IPS-15b (cell line): ENCODE data around the gene TMEM208.

Source experiments
- H3K27me3 ChIP-seq: one replicate; pipeline ENCODE4 v1.6.1; 2013; ENCODE audit warnings: low read length; ENCODE audit not compliant: control insufficient read depth, insufficient read depth
- H3K36me3 ChIP-seq: one replicate; pipeline ENCODE4 v1.6.1; 2013; ENCODE audit warnings: low read length; ENCODE audit not compliant: control insufficient read depth, insufficient read depth
- H3K4me1 ChIP-seq: one replicate; pipeline ENCODE4 v1.6.1; 2013; ENCODE audit warnings: mild to moderate bottlenecking, low read length; ENCODE audit not compliant: control insufficient read depth, insufficient read depth
- H3K4me3 ChIP-seq: one replicate; pipeline ENCODE4 v1.5.1; 2013; ENCODE audit warnings: low read depth, low read length
- H3K9ac ChIP-seq: one replicate; pipeline ENCODE4 v1.6.1; 2013; ENCODE audit warnings: low read depth, mild to moderate bottlenecking, low read length
- H3K9me3 ChIP-seq: one replicate; pipeline ENCODE4 v1.6.1; 2013; ENCODE audit warnings: mild to moderate bottlenecking, low read length; ENCODE audit not compliant: control insufficient read depth, insufficient read depth

The TMEM208 gene

GRCh38 chr16:67193536-67193935 is 33.4 kb upstream of the TMEM208 start:
- Histone ChIP-seq H3K4me1 (peaks cover 3% of the 10 kb centered on the region), H3K9ac (no peak overlapping the region), H3K4me3 (peak overlapping the region; percentile 97), H3K36me3 (peaks cover 53% of the 10 kb centered on the region), H3K27me3 (no peaks in the 10 kb centered on the region), H3K9me3 (no peaks in the 10 kb centered on the region)

DNA sequence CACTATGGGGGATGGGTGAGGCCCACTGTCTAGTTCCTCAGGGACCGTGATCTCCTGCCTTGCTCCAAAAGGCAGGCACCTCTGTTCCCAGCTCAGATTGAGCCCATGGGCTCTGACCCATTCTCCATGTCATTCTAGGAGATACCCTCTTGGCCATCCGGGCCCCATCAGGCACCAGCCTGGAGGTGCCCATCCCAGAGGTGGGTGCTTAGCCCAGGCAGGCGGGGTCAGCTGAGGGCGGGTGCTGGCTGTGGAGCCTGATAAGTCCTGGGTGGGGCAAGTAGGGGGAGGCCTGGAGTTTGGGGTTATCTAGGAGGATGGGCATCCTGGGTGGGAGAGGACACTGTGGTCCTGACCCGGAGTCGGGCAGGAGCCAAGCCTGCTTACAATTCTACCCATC is 32.7 kb upstream of the TMEM208 start:
- no peak overlapping the region for H3K4me3 ChIP-seq
- no peaks in the 10 kb centered on the region for H3K9me3 ChIP-seq
- H3K4me1 ChIP-seq: peaks cover 5% of the 10 kb centered on the region
- peaks cover 53% of the 10 kb centered on the region for H3K36me3 ChIP-seq
- H3K9ac ChIP-seq: no peak overlapping the region
- no peaks in the 10 kb centered on the region for H3K27me3 ChIP-seq

DNA sequence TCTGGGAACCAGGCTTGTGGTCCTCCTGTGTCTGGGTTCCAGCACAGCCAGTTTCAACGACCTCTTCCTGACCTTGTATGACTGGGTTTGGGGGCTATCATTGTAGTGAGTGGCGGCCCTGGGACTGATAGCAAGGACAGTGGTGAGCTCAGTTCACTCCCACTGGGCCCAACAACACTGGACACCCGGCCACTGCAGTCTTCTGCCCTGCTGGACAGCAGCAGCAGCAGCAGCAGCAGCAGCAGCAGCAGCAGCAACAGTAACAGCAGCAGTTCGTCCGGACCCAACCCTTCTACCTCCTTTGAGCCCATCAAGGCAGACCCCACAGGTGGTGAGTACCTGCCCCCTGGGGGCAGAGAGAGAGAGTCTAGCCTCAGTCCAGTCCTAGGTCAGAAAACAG is 31.3 kb upstream of the TMEM208 start:
- no peaks in the 10 kb centered on the region for H3K27me3 ChIP-seq
- H3K4me1 ChIP-seq: peaks cover 7% of the 10 kb centered on the region
- H3K36me3 ChIP-seq: peaks cover 53% of the 10 kb centered on the region
- H3K9ac ChIP-seq: no peak overlapping the region
- no peaks in the 10 kb centered on the region for H3K9me3 ChIP-seq
- no peak overlapping the region for H3K4me3 ChIP-seq

DNA sequence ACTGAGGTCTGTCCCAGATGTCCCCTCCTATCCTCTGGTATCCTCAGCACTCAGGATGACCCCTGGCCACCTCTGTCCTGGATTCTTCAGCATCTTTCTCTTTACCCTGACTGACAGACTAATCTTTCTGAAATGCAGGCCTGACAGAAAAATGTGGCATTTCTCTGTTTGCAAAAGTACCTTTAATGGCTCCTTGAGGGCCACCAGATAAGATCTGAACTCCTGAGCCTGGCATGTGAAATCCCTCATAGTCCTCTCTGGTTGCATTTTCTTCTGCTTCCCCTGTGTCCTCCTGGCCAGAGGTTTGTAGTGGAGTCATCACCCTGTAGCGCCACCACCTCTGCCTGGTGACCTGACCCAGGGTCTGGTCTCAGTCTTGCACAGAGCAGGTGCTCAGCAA is 30.0 kb upstream of the TMEM208 start:
- peaks cover 53% of the 10 kb centered on the region for H3K36me3 ChIP-seq
- H3K4me1 ChIP-seq: peaks cover 7% of the 10 kb centered on the region
- no peak overlapping the region for H3K4me3 ChIP-seq
- no peaks in the 10 kb centered on the region for H3K9me3 ChIP-seq
- no peaks in the 10 kb centered on the region for H3K27me3 ChIP-seq
- no peak overlapping the region for H3K9ac ChIP-seq

GRCh38 chr16:67197704-67198103 is 29.2 kb upstream of the TMEM208 start:
- H3K4me3 ChIP-seq: no peak overlapping the region
- H3K9ac ChIP-seq: no peak overlapping the region
- no peaks in the 10 kb centered on the region for H3K27me3 ChIP-seq
- H3K36me3 ChIP-seq: peaks cover 58% of the 10 kb centered on the region
- peaks cover 7% of the 10 kb centered on the region for H3K4me1 ChIP-seq
- H3K9me3 ChIP-seq: no peaks in the 10 kb centered on the region

- Histone ChIP-seq H3K36me3 (peaks cover 55% of the 10 kb centered on the region), H3K4me3 (peak overlapping the region; percentile 18), H3K4me1 (peaks cover 5% of the 10 kb centered on the region), H3K9me3 (no peaks in the 10 kb centered on the region), H3K27me3 (no peaks in the 10 kb centered on the region), H3K9ac (no peak overlapping the region)
Measured at GRCh38 chr16:67198238-67198734, 28.6 kb upstream of the TMEM208 start.

GRCh38 chr16:67199011-67199807 is 27.7 kb upstream of the TMEM208 start, which contains the start of gene ELMO3:
TSS of gene ELMO3 (plus strand) at chr16:67199131. CDS start at chr16:67199327, 196 bp downstream.
- Histone ChIP-seq H3K9ac (no peak within 1 kb of the TSS), H3K4me3 (peak within 1 kb of the TSS; percentile 84), H3K27me3 (no peaks in the 10 kb centered on the region), H3K4me1 (peaks cover 4% of the 10 kb centered on the region), H3K9me3 (no peaks in the 10 kb centered on the region), H3K36me3 (peaks cover 50% of the 10 kb centered on the region)

- Histone ChIP-seq H3K4me1 (peaks cover 4% of the 10 kb centered on the region), H3K9ac (no peak overlapping the region), H3K9me3 (no peaks in the 10 kb centered on the region), H3K4me3 (peak overlapping the region; percentile 75), H3K36me3 (peaks cover 46% of the 10 kb centered on the region), H3K27me3 (no peaks in the 10 kb centered on the region)
Measured at GRCh38 chr16:67199808-67200198, 27.1 kb upstream of the TMEM208 start.

- Histone ChIP-seq H3K4me1 (peaks cover 4% of the 10 kb centered on the region), H3K9me3 (no peaks in the 10 kb centered on the region), H3K36me3 (peaks cover 39% of the 10 kb centered on the region), H3K9ac (no peak overlapping the region), H3K4me3 (no peak overlapping the region), H3K27me3 (no peaks in the 10 kb centered on the region)
Measured at GRCh38 chr16:67200491-67200890, 26.4 kb upstream of the TMEM208 start.

DNA sequence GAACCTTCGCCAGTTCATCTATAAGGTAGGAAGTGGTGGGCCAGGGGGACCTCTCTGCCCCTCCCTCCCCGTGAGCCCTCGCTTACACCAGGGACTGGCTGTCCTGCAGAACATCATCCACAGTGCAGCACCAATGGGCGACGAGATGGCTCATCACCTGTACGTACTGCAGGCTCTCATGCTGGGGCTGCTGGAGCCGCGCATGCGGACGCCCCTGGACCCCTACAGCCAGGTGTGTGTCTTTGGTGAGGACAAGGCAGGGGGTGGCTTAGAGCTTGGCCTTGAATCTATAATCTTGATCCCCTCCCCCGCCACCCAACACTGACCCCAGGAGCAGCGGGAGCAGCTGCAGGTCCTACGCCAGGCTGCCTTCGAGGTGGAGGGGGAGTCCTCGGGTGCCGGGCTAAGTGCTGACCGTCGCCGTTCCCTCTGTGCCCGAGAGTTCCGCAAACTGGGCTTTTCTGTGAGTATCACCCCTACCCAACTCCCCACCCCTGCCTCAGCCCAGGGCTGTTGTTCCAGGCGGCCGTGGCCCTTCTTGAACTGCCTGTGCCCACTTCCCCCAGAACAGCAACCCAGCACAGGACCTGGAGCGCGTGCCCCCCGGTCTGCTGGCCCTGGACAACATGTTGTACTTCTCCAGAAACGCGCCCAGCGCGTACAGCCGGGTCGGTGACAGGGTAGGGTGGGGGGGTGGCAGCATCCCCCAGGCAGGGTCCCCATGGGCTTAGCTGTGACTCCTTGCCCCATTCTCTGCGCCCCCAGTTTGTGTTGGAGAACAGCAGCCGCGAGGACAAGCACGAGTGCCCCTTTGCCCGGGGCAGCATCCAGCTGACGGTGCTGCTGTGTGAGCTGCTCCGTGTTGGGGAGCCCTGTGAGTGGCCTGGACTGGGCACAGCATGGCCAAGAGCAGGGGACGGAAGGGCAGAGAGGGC is 25.3 kb upstream of the TMEM208 start:
- Histone ChIP-seq H3K4me1 (peaks cover 4% of the 10 kb centered on the region), H3K27me3 (no peaks in the 10 kb centered on the region), H3K9me3 (no peaks in the 10 kb centered on the region), H3K4me3 (no peak overlapping the region), H3K9ac (no peak overlapping the region), H3K36me3 (peaks cover 27% of the 10 kb centered on the region)

DNA sequence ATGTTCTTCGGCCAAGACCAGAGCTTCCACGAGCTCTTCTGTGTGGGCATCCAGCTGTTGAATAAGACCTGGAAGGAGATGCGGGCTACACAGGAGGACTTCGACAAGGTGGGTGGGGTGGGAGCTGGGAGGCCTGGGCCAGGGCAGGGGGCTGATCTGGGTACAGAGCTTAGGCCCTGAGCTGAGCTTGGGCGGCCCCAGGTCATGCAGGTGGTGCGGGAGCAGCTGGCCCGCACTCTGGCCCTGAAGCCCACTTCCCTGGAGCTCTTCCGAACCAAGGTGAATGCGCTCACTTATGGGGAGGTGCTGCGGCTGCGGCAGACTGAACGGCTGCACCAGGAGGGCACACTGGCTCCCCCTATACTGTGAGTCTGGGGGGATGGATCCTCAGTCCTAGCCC is 24.5 kb upstream of the TMEM208 start:
- no peaks in the 10 kb centered on the region for H3K27me3 ChIP-seq
- no peak overlapping the region for H3K4me3 ChIP-seq
- peaks cover 21% of the 10 kb centered on the region for H3K36me3 ChIP-seq
- H3K4me1 ChIP-seq: peaks cover 6% of the 10 kb centered on the region
- no peaks in the 10 kb centered on the region for H3K9me3 ChIP-seq
- no peak overlapping the region for H3K9ac ChIP-seq
